SU-DHL-6 (cell line): ENCODE results near the gene XRRA1.
"Not testable (repeated sequence)": the region's sequence is repeated elsewhere in the genome, so short reads cannot be mapped to it uniquely, and the experiment has no call there.

Source experiments
- H2AFZ ChIP-seq: fragments of 200-600 bp; sonication (generic); 2 replicates; pipeline ENCODE4 v1.6.1; 2014; ENCODE audit warnings: low read depth, mild to moderate bottlenecking, moderate library complexity, mixed read lengths, antibody characterized with exemption, low read length; ENCODE audit not compliant: severe bottlenecking
- H3F3A ChIP-seq: fragments of 200-600 bp; shearing (Covaris generic); 2 replicates; pipeline ENCODE4 v1.6.0; 2016; ENCODE audit warnings: antibody characterized with exemption, mild to moderate bottlenecking; ENCODE audit not compliant: insufficient read depth
- H3K27ac ChIP-seq: fragments of 200-600 bp; sonication (generic); 2 replicates; pipeline ENCODE4 v1.5.1; 2016; ENCODE audit warnings: low read depth, mild to moderate bottlenecking, low read length, moderate library complexity, mixed read lengths
- H3K27me3 ChIP-seq: fragments of 200-600 bp; sonication (generic), shearing (Covaris generic); 2 replicates; pipeline ENCODE4 v1.6.0; 2014; ENCODE audit warnings: mild to moderate bottlenecking, low read length
- H3K36me3 ChIP-seq: fragments of 200-600 bp; sonication (generic); 2 replicates; pipeline ENCODE4 v1.6.1; 2014; ENCODE audit warnings: mild to moderate bottlenecking, low read length, mixed read lengths
- H3K4me2 ChIP-seq: fragments of 300-600, 200-600 bp; shearing (Covaris generic), sonication (generic); 2 replicates; pipeline ENCODE4 v1.6.0; 2014; ENCODE audit warnings: low read length, low read depth, mild to moderate bottlenecking; ENCODE audit not compliant: poor library complexity, severe bottlenecking
- H3K4me3 ChIP-seq: fragments of 200-600 bp; sonication (generic); 2 replicates; pipeline ENCODE4 v1.5.1; 2014; ENCODE audit warnings: antibody characterized with exemption, low read length, mild to moderate bottlenecking, mixed read lengths; ENCODE audit not compliant: insufficient read depth, poor library complexity, severe bottlenecking
- H3K79me2 ChIP-seq: fragments of 200-600 bp; sonication (generic); 2 replicates; pipeline ENCODE4 v1.6.1; 2014; ENCODE audit warnings: mild to moderate bottlenecking, low read length, moderate library complexity; ENCODE audit not compliant: insufficient read depth
- H3K9ac ChIP-seq: fragments of 200-600 bp; sonication (generic); 2 replicates; pipeline ENCODE4 v1.7.0; 2014; ENCODE audit warnings: mild to moderate bottlenecking, low read length
- H3K9me2 ChIP-seq: fragments of 200-600 bp; sonication (generic); replicated peaks from 2 replicates; pipeline ENCODE4 v1.6.1; 2014; ENCODE audit warnings: low read length; ENCODE audit not compliant: insufficient read depth
- H3K9me3 ChIP-seq: fragments of 200-600 bp; sonication (generic); 2 replicates; pipeline ENCODE4 v1.6.1; 2014; ENCODE audit warnings: low read length, mixed read lengths; ENCODE audit not compliant: insufficient read depth
- H4K20me1 ChIP-seq: fragments of 200-600 bp; sonication (generic); 2 replicates; pipeline ENCODE4 v1.6.1; 2014; ENCODE audit warnings: low read depth, mild to moderate bottlenecking, antibody characterized with exemption, low read length, moderate library complexity, mixed read lengths
- CTCF ChIP-seq: fragments of 200-600 bp; sonication (generic); IDR thresholded peaks from one replicate; pipeline ENCODE4 v1.5.1; 2017; ENCODE audit warnings: antibody characterized with exemption, mild to moderate bottlenecking, low read length, moderate library complexity; ENCODE audit not compliant: insufficient read depth, poor library complexity, severe bottlenecking
- EZH2phosphoT487 ChIP-seq: fragments of 200-600 bp; sonication (generic), shearing (Covaris generic); conservative IDR thresholded peaks from 2 replicates; pipeline ENCODE4 v1.6.1; 2018; ENCODE audit warnings: mild to moderate bottlenecking, antibody characterized with exemption, low read length, moderate library complexity, mixed read lengths

XRRA1 gene

DNA sequence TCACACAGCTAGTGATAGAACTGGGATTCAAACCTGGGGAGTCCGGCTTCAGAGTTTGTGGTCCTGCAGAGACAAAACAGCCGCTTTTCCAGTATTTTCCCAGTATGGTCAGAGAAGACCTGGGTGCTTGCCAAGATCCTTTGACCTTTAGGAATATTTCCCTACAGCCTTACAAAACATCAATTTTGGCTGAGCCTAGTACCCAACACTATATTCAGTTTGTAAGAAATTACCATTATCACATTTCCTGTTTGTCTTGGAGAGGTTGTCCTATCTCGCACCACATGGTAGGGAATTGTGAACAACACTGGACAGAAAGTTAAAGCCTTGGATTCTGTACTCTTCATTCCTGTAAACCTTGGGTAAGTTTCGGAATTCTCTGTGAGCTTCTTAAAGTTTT, 29.1 kb upstream of the XRRA1 start:
- Histone ChIP-seq H3K27ac (no peak overlapping the region), H3K9ac (no peak overlapping the region), H3K27me3 (no peaks in the 10 kb centered on the region), H3K36me3 (peaks cover 18% of the 10 kb centered on the region), H3F3A (no peaks in the 10 kb centered on the region), H4K20me1 (no peaks in the 10 kb centered on the region), H3K9me2 (no peaks in the 10 kb centered on the region), H3K4me3 (no peak overlapping the region), H3K4me2 (no peak overlapping the region), H2AFZ (no peak overlapping the region), H3K9me3 (no peaks in the 10 kb centered on the region), H3K79me2 (no peaks in the 10 kb centered on the region)
- no peak for TF ChIP-seq EZH2phosphoT487

DNA sequence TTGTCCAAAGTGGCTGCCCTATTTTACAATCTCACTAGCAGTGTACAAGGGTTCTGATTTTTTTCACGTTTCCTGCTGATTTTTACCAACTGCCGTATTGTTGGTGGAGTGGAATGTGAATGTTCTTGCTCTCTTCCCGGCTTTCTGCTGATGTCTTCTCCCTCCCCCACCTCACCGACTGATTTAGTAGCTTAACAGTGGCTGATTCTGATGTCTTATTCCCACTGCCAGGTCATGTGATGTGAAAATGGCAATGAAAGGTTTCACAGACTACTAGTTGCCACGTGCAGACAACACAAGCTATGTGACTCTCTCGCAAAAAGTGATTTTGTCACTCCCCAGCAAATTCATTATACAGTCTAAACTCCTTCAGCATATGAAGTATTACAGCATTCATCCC, 22.5 kb upstream of the XRRA1 start:
- H3F3A ChIP-seq: no peaks in the 10 kb centered on the region
- no peaks in the 10 kb centered on the region for H3K9me3 ChIP-seq
- 0 out of 2 replicates have a peak, but pooled peaks cover 5% of the 10 kb centered on the region for H4K20me1 ChIP-seq
- H3K79me2 ChIP-seq: peaks cover 17% of the 10 kb centered on the region
- TF ChIP-seq EZH2phosphoT487 (no peak), CTCF (no peak)
- H3K27me3 ChIP-seq: no peaks in the 10 kb centered on the region
- no peak overlapping the region for H3K4me3 ChIP-seq
- no peak overlapping the region for H3K27ac ChIP-seq
- no peaks in the 10 kb centered on the region for H3K9me2 ChIP-seq
- peaks cover 29% of the 10 kb centered on the region for H3K36me3 ChIP-seq
- no peak overlapping the region for H3K4me2 ChIP-seq
- no peak overlapping the region for H3K9ac ChIP-seq
- no peak overlapping the region for H2AFZ ChIP-seq

GRCh38 chr11:74970852-74971395, 22.0 kb upstream of the XRRA1 start:
- H3K4me2 ChIP-seq: no peak overlapping the region
- no peak overlapping the region for H3K4me3 ChIP-seq
- H2AFZ ChIP-seq: no peak overlapping the region
- H3K9me3 ChIP-seq: no peaks in the 10 kb centered on the region
- H4K20me1 ChIP-seq: 0 out of 2 replicates have a peak, but pooled peaks cover 10% of the 10 kb centered on the region
- no peak overlapping the region for H3K27ac ChIP-seq
- no peaks in the 10 kb centered on the region for H3K9me2 ChIP-seq
- H3K36me3 ChIP-seq: peaks cover 34% of the 10 kb centered on the region
- H3K79me2 ChIP-seq: peaks cover 21% of the 10 kb centered on the region
- no peaks in the 10 kb centered on the region for H3F3A ChIP-seq
- TF ChIP-seq CTCF: no peak
- TF ChIP-seq EZH2phosphoT487: no peak
- no peak overlapping the region for H3K9ac ChIP-seq
- H3K27me3 ChIP-seq: no peaks in the 10 kb centered on the region

DNA sequence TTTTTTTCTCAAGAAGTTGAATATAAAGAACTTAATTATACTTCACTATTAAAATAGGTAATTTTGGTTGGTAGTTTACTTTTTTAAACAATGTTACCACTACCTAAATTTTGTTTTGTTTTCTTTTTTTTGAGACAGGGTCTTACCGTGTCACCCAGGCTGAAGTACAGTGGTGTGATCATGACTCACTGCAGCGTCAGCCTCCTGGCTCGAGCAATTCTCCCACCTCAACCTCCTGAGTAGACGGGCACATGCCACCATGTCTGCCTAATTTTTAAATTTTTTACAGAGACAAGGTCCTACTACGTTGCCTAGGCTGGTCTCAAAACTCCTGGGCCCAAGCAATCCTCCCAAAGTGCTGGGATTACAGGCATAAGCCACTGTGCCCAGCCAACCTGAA, 17.8 kb upstream of the XRRA1 start:
- no peak overlapping the region for H2AFZ ChIP-seq
- H3K27me3 ChIP-seq: no peaks in the 10 kb centered on the region
- peaks cover 21% of the 10 kb centered on the region; the same call in 1 of the 2 replicates for H4K20me1 ChIP-seq
- no peak overlapping the region for H3K4me2 ChIP-seq
- H3K36me3 ChIP-seq: peaks cover 41% of the 10 kb centered on the region
- H3K4me3 ChIP-seq: no peak overlapping the region
- 0 out of 2 replicates have a peak, but pooled peaks cover 4% of the 10 kb centered on the region for H3F3A ChIP-seq
- H3K27ac ChIP-seq: no peak overlapping the region
- no peaks in the 10 kb centered on the region for H3K9me2 ChIP-seq
- H3K9ac ChIP-seq: no peak overlapping the region
- TF ChIP-seq EZH2phosphoT487 (no peak), CTCF (no peak)
- H3K9me3 ChIP-seq: no peaks in the 10 kb centered on the region
- peaks cover 62% of the 10 kb centered on the region for H3K79me2 ChIP-seq

DNA sequence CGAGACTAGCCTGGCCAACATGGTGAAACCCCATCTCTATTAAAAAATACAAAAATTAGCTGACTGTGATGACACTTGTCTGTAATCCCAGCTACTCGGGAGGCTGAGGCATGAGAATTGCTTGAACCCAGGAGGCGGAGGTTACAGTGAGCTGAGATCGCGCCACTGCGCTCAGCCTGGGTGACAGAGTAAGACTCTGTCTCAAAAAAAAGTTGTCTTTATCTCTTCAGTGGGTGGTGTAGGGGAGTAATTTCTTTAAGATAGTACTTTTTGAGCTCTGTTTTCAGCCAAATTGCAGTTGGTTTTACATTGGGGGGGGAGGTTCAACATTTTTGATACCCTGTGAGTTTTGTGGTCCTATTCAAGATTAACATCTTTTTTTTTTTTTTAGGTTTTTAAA, 11.2 kb upstream of the XRRA1 start:
- peaks cover 98% of the 10 kb centered on the region for H3K79me2 ChIP-seq
- not testable (repeated sequence) for H3K27me3 ChIP-seq, H3K9ac ChIP-seq, H3K9me3 ChIP-seq, H3F3A ChIP-seq, H3K27ac ChIP-seq, H3K9me2 ChIP-seq, H3K4me2 ChIP-seq, H3K4me3 ChIP-seq, H2AFZ ChIP-seq
- peaks cover 30% of the 10 kb centered on the region for H4K20me1 ChIP-seq
- peaks cover 22% of the 10 kb centered on the region for H3K36me3 ChIP-seq
